ENCODE measurements around the gene EMX2.

EMX2 gene

DNA sequence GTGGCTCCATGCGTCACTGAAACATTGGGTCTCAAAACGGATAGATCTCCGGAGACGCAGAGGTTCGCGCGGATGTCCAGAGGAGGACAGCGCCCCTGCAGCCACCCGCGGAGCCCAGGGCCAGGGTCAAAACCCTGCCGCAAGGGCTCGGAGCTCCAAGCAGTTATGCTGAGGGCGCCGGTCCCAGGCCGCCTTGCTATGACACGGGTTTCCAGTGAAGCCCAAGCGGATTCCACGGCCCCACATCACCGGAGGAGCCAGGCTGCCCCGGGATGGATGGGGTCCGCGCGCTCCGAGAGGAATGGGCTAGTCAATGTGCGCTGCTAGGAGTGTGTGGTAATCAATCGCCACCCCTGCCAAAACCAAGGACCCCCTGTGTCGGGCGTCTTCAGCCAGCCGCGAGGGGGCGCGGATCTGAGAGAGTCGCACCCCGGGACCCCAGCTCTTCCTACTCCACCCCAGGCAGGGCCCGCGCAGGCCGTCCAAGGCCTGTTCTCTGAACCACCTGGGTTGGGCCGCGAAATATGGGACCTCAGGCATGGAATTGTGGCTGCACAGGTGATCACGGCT is 5.6 kb upstream of the EMX2 start:
- TF ChIP-seq, protein P1, sequence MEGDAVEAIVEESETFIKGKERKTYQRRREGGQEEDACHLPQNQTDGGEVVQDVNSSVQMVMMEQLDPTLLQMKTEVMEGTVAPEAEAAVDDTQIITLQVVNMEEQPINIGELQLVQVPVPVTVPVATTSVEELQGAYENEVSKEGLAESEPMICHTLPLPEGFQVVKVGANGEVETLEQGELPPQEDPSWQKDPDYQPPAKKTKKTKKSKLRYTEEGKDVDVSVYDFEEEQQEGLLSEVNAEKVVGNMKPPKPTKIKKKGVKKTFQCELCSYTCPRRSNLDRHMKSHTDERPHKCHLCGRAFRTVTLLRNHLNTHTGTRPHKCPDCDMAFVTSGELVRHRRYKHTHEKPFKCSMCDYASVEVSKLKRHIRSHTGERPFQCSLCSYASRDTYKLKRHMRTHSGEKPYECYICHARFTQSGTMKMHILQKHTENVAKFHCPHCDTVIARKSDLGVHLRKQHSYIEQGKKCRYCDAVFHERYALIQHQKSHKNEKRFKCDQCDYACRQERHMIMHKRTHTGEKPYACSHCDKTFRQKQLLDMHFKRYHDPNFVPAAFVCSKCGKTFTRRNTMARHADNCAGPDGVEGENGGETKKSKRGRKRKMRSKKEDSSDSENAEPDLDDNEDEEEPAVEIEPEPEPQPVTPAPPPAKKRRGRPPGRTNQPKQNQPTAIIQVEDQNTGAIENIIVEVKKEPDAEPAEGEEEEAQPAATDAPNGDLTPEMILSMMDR (IDR thresholded peaks at IDR 0.05; ENCODE audit: low read depth, low read length): no peak
- H3K4me3 ChIP-seq (ENCODE audit: low read depth, low read length): no peak overlapping the region

DNA sequence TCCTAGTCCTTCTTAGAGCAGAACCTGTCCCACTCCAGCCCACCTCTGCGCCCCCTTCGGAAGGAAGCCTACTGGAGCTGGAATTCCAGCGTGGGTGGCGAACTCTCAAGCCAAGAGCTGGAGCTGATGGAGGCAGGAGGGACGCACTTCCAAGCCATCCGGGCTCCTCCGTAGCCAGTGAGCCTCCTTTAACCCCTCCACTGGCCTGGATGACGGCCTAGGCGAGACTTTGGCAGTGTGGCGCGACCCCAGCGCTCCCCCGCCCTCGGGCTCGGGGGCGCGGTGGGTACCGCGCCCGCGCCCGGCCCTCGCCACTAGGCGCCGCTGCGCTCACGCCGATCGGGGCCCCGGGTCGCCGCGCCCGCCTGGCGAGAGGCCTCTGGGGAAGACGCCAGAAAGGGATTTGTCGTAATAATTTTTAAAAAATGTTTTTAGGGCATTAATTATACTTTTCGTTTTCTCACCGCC is 5.1 kb upstream of the EMX2 start:
- no peak overlapping the region for H3K4me3 ChIP-seq (ENCODE audit: low read depth, low read length)

DNA sequence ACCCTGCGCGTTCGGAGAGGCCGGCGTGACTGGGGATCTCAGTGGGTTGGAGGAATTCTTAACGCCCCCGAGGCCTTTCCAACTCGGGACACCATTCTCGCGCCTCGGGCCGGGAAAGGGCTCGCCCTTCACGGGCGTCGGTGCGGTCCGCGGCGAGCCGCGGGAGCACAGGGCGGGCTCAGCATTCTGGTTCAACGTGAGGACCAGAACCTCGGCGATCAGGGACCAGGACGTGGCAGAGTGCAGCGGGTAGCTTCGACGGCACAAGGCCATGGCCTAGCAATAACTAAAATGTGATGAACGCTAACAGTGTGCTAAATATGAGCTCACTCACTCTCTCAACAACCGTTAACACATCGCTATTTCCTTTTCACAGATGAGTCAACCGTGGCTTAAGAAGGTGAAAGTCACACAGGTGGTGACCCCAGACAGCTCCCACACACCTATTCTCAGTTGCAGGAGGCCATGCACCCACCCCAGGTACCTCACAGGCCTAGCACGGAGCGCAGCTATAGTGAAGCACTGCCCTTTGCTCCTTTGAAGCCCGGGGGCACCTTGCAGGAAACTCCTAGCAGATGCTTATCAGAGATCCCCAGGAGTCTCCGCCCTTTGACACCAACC is 4.5 kb upstream of the EMX2 start:
- TF ChIP-seq, protein P1 (IDR thresholded peaks at IDR 0.05; ENCODE audit: low read depth, low read length): no peak
- no peak overlapping the region for H3K4me3 ChIP-seq (ENCODE audit: low read depth, low read length)

More for the DNA sequence above, 5.1 kb upstream of the EMX2 start:
- TF ChIP-seq, protein P1 (IDR thresholded peaks at IDR 0.05; ENCODE audit: low read depth, low read length): peak; percentile 35

DNA sequence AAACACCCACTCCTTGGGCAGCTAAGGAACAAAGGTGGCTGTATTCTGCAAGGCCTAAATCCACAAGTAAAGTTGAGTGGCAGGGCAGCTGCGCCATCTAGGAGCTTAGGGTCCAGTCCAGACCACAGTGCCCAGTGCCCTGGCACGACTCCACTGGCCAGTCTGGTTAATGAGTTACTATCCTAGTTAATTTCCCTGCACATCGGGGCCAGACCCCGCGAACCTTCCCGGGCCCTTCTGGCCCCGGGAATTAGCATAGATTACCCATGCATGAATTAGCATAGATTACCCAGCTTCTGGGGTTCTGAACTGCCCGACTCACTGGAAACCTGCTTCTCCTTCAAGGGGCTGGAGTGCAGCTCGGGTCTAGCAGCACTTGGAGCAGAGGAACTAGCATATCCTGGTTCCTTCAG is 3.2 kb upstream of the EMX2 start:
- TF ChIP-seq, protein P1 (IDR thresholded peaks at IDR 0.05; ENCODE audit: low read depth, low read length): no peak
- H3K4me3 ChIP-seq (ENCODE audit: low read depth, low read length): no peak overlapping the region

DNA sequence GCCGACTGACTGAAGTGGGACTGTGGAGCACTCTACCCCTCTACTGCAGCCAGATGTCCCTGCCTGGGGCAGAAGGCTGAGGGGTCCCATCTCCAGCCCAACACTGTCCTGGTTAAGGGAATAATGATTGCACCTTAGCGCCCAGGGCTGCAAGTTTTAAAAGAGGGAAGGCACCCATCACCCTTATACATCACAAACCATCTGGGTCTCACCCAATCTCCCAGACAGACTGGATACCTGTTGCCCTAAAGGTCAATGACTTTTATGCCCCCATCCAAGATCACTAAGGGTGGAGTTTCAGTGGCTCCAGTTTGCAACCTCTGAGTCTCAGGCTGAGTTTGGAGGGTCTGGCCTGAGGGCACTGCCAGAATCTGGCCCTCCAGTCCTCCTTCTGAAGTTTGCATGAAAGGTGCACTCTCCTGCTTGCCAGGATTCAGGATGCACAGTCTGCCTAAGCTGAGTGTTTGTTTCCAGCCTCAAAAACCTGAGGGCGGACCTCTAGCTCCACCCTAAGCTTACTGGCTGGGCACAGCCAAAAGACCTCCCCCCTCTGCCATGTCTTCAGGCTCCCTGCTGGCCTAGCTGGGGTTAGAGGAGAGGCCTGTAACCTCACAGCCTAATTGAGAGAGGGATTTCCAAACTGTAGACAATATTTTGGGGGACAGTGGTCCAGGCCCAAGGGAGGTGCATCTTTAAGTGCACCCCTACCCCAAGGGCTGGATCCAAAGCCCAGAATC is 2.5 kb upstream of the EMX2 start:
- no peak overlapping the region for H3K4me3 ChIP-seq (ENCODE audit: low read depth, low read length)
- TF ChIP-seq, protein P1 (IDR thresholded peaks at IDR 0.05; ENCODE audit: low read depth, low read length): no peak

DNA sequence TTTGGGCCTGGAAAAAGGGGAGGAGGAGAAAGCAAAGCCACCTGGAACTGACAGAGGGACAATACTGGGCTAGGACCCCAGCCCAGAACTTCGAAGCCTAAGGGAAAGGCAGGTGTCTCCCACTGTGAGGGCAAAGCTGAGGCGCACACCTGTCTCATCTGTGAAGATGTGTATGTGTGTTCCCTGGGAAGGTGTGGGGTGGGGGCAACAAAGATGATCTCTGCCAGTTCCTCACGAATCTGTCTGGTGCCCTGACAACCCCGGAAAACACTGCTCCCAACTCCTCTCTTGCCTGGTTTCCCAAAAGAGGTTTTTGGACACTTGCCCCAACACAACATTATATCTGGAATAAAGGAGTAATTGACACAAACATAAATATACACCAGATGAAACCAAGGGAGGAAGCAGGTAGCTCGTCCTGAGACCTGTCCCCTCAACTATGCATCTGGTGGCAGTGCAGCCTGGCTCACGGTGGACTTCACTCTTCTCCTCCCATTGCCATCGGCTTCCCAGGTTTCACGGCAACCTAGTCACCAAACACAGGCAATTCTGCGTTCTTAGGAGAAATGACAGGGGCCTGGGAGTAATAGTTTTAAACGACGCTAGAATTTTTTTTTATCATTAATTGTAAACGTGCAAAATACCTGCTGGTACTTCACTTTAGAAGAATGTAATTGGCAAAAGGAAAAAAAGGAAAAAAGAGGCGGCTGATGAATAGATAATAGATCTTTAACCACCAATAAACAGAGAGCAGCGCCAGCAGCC is 1.7 kb upstream of the EMX2 start:
- no peak overlapping the region for H3K4me3 ChIP-seq (ENCODE audit: low read depth, low read length)

More for the DNA sequence above, 1.7 kb upstream of the EMX2 start:
- TF ChIP-seq, protein P1 (IDR thresholded peaks at IDR 0.05; ENCODE audit: low read depth, low read length): no peak
